IMR-90 (cell line): Measurements from ENCODE around the gene AKT3. TPM values are rescaled to one million over a fixed set of nuclear protein-coding genes. Genes with fewer than 3 reads are reported as not detected.

ENCODE experiments used
- ATAC-seq: fragments of 200-7000 bp; cut with Tn5 transposase; 2 replicates; pipeline ENCODE4 v1.9.1; 2020; ENCODE audit warnings: low read depth, mild to moderate bottlenecking, moderate library complexity
- BruUV-seq: library from RNA; stranded (reverse); fragments of 400-500 nt; replicated peaks from 2 replicates; lab custom pipeline; 2021; lab: Mats Ljungman, UMichigan
- CTCF ChIA-PET: fragments of 300-600 bp; formaldehyde crosslinking; extraction: SDS; loops from one replicate; lab custom pipeline; 2021; ENCODE audit warnings: antibody characterized with exemption; lab: Yijun Ruan, JAX
- POLR2A ChIA-PET: fragments of 300-600 bp; sonication (Branson Sonifier 250); formaldehyde crosslinking; loops from one replicate; lab custom pipeline; 2022; ENCODE audit warnings: antibody characterized with exemption; ENCODE audit not compliant: unreplicated experiment; lab: Charles Lee
- DNase-seq: peaks from one replicate; pipeline ENCODE4 v3.0.0; 2013
- H2AFZ ChIP-seq: replicated peaks from 2 replicates; pipeline ENCODE3; 2013; ENCODE audit warnings: low read length, mild to moderate bottlenecking; ENCODE audit not compliant: poor library complexity
- H2AK5ac ChIP-seq: 2 replicates; pipeline ENCODE4 v1.6.1; 2013; ENCODE audit warnings: low read depth, low read length, inconsistent platforms
- H2AK9ac ChIP-seq: replicated peaks from 2 replicates; pipeline ENCODE3; 2013; ENCODE audit warnings: mild to moderate bottlenecking, low read depth, low read length, moderate library complexity; ENCODE audit not compliant: poor library complexity
- H2BK120ac ChIP-seq: 2 replicates; pipeline ENCODE4 v1.6.1; 2013; ENCODE audit warnings: low read depth, low read length, inconsistent platforms
- H2BK15ac ChIP-seq: 3 replicates; pipeline ENCODE4 v1.6.1; 2013; ENCODE audit warnings: low read depth, low read length, inconsistent platforms
- H2BK20ac ChIP-seq: 2 replicates; pipeline ENCODE4 v1.6.1; 2013; ENCODE audit warnings: low read depth, mild to moderate bottlenecking, inconsistent platforms, low read length, moderate library complexity
- H2BK5ac ChIP-seq: 2 replicates; pipeline ENCODE4 v1.6.1; 2013; ENCODE audit warnings: mild to moderate bottlenecking, low read depth, low read length, inconsistent platforms; ENCODE audit not compliant: poor library complexity, severe bottlenecking
- H3K14ac ChIP-seq: replicated peaks from 2 replicates; pipeline ENCODE4 v1.6.1; 2013; ENCODE audit warnings: low read depth, low read length, inconsistent platforms
- H3K18ac ChIP-seq: 2 replicates; pipeline ENCODE4 v1.6.1; 2013; ENCODE audit warnings: low read depth, low read length, control low read depth
- H3K23ac ChIP-seq: 2 replicates; pipeline ENCODE4 v1.6.1; 2013; ENCODE audit warnings: low read depth, low read length, inconsistent platforms
- H3K27ac ChIP-seq: 2 replicates; pipeline ENCODE4 v1.5.1; 2013; ENCODE audit warnings: mild to moderate bottlenecking, control low read depth, low read length; ENCODE audit not compliant: insufficient read depth
- H3K27me3 ChIP-seq: 2 replicates; pipeline ENCODE4 v1.6.1; 2013; ENCODE audit warnings: low read length; ENCODE audit not compliant: control insufficient read depth, insufficient read depth
- H3K36me3 ChIP-seq: 2 replicates; pipeline ENCODE4 v1.6.1; 2013; ENCODE audit warnings: low read length, mixed read lengths; ENCODE audit not compliant: control insufficient read depth, insufficient read depth
- H3K4ac ChIP-seq: 2 replicates; pipeline ENCODE4 v1.6.1; 2013; ENCODE audit warnings: low read depth, low read length, inconsistent platforms
- H3K4me1 ChIP-seq: 2 replicates; pipeline ENCODE4 v1.6.1; 2013; ENCODE audit warnings: low read length, mixed read lengths; ENCODE audit not compliant: control insufficient read depth, insufficient read depth
- H3K4me2 ChIP-seq: 2 replicates; pipeline ENCODE4 v1.6.1; 2013; ENCODE audit warnings: low read depth, mild to moderate bottlenecking, control low read depth, low read length, moderate library complexity
- H3K4me3 ChIP-seq: 2 replicates; pipeline ENCODE4 v1.5.1; 2013; ENCODE audit warnings: low read depth, mild to moderate bottlenecking, control low read depth, low read length, moderate library complexity; ENCODE audit not compliant: insufficient read depth
- H3K56ac ChIP-seq: 2 replicates; pipeline ENCODE4 v1.6.1; 2013; ENCODE audit warnings: low read length, inconsistent platforms; ENCODE audit not compliant: insufficient read depth; ENCODE audit errors: extremely low read depth
- H3K79me1 ChIP-seq, 2 experiments: 2 replicates each; pipeline ENCODE4 v1.6.1; 2013; ENCODE audit warnings: low read length in 2 of 2, inconsistent platforms in 1 of 2, low read depth in 1 of 2
- H3K9ac ChIP-seq: 2 replicates; pipeline ENCODE4 v1.6.1; 2013; ENCODE audit warnings: low read depth, low read length, control low read depth
- H3K9me1 ChIP-seq: 2 replicates; pipeline ENCODE4 v1.6.1; 2013; ENCODE audit warnings: low read length, inconsistent platforms; ENCODE audit not compliant: insufficient read depth
- H3K9me3 ChIP-seq: 2 replicates; pipeline ENCODE4 v1.6.1; 2013; ENCODE audit warnings: low read length; ENCODE audit not compliant: control insufficient read depth, insufficient read depth
- H4K20me1 ChIP-seq: 2 replicates; pipeline ENCODE4 v1.6.1; 2013; ENCODE audit warnings: low read length, inconsistent platforms; ENCODE audit not compliant: insufficient read depth
- H4K5ac ChIP-seq: 2 replicates; pipeline ENCODE4 v1.6.1; 2013; ENCODE audit warnings: mild to moderate bottlenecking, low read depth, low read length, control low read depth
- H4K8ac ChIP-seq, 2 experiments: 2 replicates each; pipeline ENCODE4 v1.6.1; 2013; ENCODE audit warnings: low read depth in 2 of 2, low read length in 2 of 2, control low read depth in 1 of 2, inconsistent platforms in 1 of 2
- H4K91ac ChIP-seq: 2 replicates; pipeline ENCODE4 v1.6.1; 2013; ENCODE audit warnings: low read depth, low read length, inconsistent platforms; ENCODE audit not compliant: insufficient read depth
- BHLHE40 ChIP-seq: fragments of 150-350 bp; IDR thresholded peaks from 2 replicates; pipeline ENCODE4 v1.6.1; 2016; ENCODE audit warnings: mild to moderate bottlenecking, low read depth, low read length
- CEBPB ChIP-seq: IDR thresholded peaks from 2 replicates; pipeline ENCODE4 v1.6.1; 2012; ENCODE audit warnings: low read depth, low read length, improper control_type of control experiment
- ELK1 ChIP-seq: fragments of 150-350 bp; IDR thresholded peaks from 2 replicates; pipeline ENCODE4 v1.6.1; 2016; ENCODE audit warnings: low read depth, mild to moderate bottlenecking, low read length, moderate library complexity, borderline replicate concordance
- MAFK ChIP-seq: IDR thresholded peaks from 2 replicates; pipeline ENCODE4 v1.6.1; 2012; ENCODE audit warnings: low read depth, low read length, improper control_type of control experiment
- MAZ ChIP-seq: IDR thresholded peaks from 2 replicates; pipeline ENCODE4 v1.6.1; 2012; ENCODE audit warnings: low read depth, mild to moderate bottlenecking, low read length, improper control_type of control experiment, moderate library complexity, borderline replicate concordance
- MXI1 ChIP-seq: IDR thresholded peaks from 2 replicates; pipeline ENCODE4 v1.6.1; 2012; ENCODE audit warnings: low read depth, mild to moderate bottlenecking, low read length, moderate library complexity, borderline replicate concordance
- NFE2L2 ChIP-seq: fragments of 150-350 bp; IDR thresholded peaks from 2 replicates; pipeline ENCODE4 v1.6.1; 2016; ENCODE audit warnings: low read depth, mild to moderate bottlenecking, low read length
- RCOR1 ChIP-seq: IDR thresholded peaks from 2 replicates; pipeline ENCODE4 v1.6.1; 2012; ENCODE audit warnings: mild to moderate bottlenecking, low read length, improper control_type of control experiment; ENCODE audit not compliant: insufficient replicate concordance
- WGBS, 2 experiments: methylation state at CpG; one replicate each; pipeline versions ENCODE4 v1.1.5 to v1.1.7; 2013; ENCODE audit warnings: missing lambda C conversion rate in 2 of 2; ENCODE audit not compliant: insufficient read length in 1 of 2; ENCODE audit errors: extremely low coverage in 2 of 2; 5-methylcytosine and 5-hydroxymethylcytosine counted together
- dilution Hi-C: fragments of 300-500 bp; cut with HindIII; formaldehyde crosslinking; loops from one replicate; pipeline ENCODE4 v1.14.3; 2018; ENCODE audit warnings: low sequenced_read_pairs; ENCODE audit not compliant: unreplicated experiment
- in situ Hi-C: fragments of 300-500 bp; cut with MboI; formaldehyde crosslinking; loops from 3 replicates; pipeline ENCODE4 v1.14.3; 2019; ENCODE audit warnings: low sequenced_read_pairs, inconsistent platforms, mixed read lengths
- intact Hi-C: fragments of 100-400 bp; cut with micrococcal nuclease; formaldehyde crosslinking; loops from 2 replicates; pipeline ENCODE4 v1.10.0; 2022
- polyA plus RNA-seq, 3 experiments: library from polyadenylated mRNA; depleted of rRNA; stranded (reverse); fragments of >200 nt; gene quantifications; 2 replicates each; pipeline ENCODE4 v1.2.3, GENCODE V29; 2012; ENCODE audit warnings: low replicate concordance in 1 of 3
- total RNA-seq: library from RNA; depleted of rRNA; stranded (reverse); fragments of >200 nt; gene quantifications from 2 replicates; pipeline ENCODE4 v1.2.3, GENCODE V29; 2012

Gene AKT3
- total and polyA plus RNA-seq, 2 of the 4 experiments (the other 2 are of a cell fraction): 15.2 to 19.4 TPM

DNA sequence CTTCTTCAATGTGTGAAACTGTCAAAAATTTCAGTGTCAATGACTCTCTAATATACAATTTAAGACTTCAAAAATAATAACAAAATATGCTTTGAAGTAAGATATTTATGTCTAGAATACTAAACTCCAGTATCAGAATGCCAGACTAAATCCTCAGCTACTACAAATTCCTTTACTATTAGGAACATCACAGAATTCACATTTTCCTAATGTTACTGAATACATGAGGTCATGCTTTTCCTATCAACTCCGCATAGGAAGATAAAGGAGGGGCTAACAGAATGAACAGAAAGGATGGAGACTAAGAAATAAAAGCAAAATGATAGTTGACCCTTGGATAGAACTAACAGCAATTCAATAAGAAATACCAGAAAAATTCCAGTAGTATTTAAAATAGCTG, 301.5 kb downstream of the AKT3 start:
- H3K9ac ChIP-seq: no peak overlapping the region
- WGBS, 2 experiments: no CpG with 5 or more reads among the region's 1 CpG
- H3K23ac ChIP-seq: no peak overlapping the region
- H3K56ac ChIP-seq: no peak overlapping the region
- H3K4me1 ChIP-seq: peaks cover 5% of the 10 kb centered on the region; the same call in 1 of the 2 replicates
- H3K27ac ChIP-seq: no peak overlapping the region
- peak overlapping the region; percentile 35 for H2BK5ac ChIP-seq
- no peak overlapping the region for H2AFZ ChIP-seq
- ChIA-PET CTCF (interaction anchor here (0.9 kb wide), 1 partner anchor 9 kb away, joined by 4 read pairs; no protein-coding TSS in a partner anchor), POLR2A (no interaction called here)
- dilution Hi-C loops: no loop called here
- BruUV-seq: no TSS peak
- intact Hi-C loops: no loop called here
- no peaks in the 10 kb centered on the region for H4K20me1 ChIP-seq
- peaks cover 0 to 6% of the 10 kb centered on the region in 2 experiments; a peak in 1 of 4 replicates for H3K79me1 ChIP-seq
- H3K4ac ChIP-seq: no peak overlapping the region; the same call in 1 of the 2 replicates
- H2AK5ac ChIP-seq: no peak overlapping the region
- H4K91ac ChIP-seq: no peak overlapping the region
- H3K36me3 ChIP-seq: peaks cover 4% of the 10 kb centered on the region
- no peak overlapping the region; the same call in 1 of the 2 replicates for H3K18ac ChIP-seq
- no peak overlapping the region for H3K4me2 ChIP-seq
- no peak overlapping the region for H2AK9ac ChIP-seq
- no peak overlapping the region for H2BK20ac ChIP-seq
- H3K9me1 ChIP-seq: no peaks in the 10 kb centered on the region
- ATAC-seq (no peak), DNase-seq (no peak)
- H4K8ac ChIP-seq: no peak overlapping the region; a peak in 1 of 4 replicates
- no peak overlapping the region for H2BK120ac ChIP-seq
- TF ChIP-seq ELK1: no peak
- TF ChIP-seq NFE2L2: no peak
- no peak for TF ChIP-seq MAFK
- TF ChIP-seq CEBPB: no peak
- no peak for TF ChIP-seq MXI1
- no peak for TF ChIP-seq MAZ
- no peak for TF ChIP-seq BHLHE40
- TF ChIP-seq RCOR1: no peak
- no peak overlapping the region for H2BK15ac ChIP-seq
- H4K5ac ChIP-seq: no peak overlapping the region; the same call in 1 of the 2 replicates
- no peaks in the 10 kb centered on the region for H3K27me3 ChIP-seq
- no peak overlapping the region for H3K4me3 ChIP-seq
- no peaks in the 10 kb centered on the region for H3K9me3 ChIP-seq
- no peak overlapping the region for H3K14ac ChIP-seq
- in situ Hi-C loops: no loop called here
